HepG2 (cell line): Measurements from ENCODE around the gene MLX.

Source experiments
- CEBPZ ChIP-seq: IDR thresholded peaks from 2 replicates; pipeline ENCODE4 v1.6.1; 2012; ENCODE audit warnings: low read length, improper control_type of control experiment
- CTCF ChIP-seq: sonication (generic); formaldehyde crosslinking; IDR thresholded peaks from 2 replicates; pipeline ENCODE4 v1.5.0; 2020; ENCODE audit warnings: mild to moderate bottlenecking, missing genetic modification reagents, moderate library complexity
- EED ChIP-seq: sonication (generic); formaldehyde crosslinking; IDR thresholded peaks from 2 replicates; pipeline ENCODE4 v1.5.0; 2020; ENCODE audit warnings: mild to moderate bottlenecking, missing genetic modification reagents
- MAF1 ChIP-seq: sonication (generic); formaldehyde crosslinking; IDR thresholded peaks from 2 replicates; pipeline ENCODE4 v1.5.0; 2020; ENCODE audit warnings: missing genetic modification reagents, borderline replicate concordance
- MAZ ChIP-seq, 2 experiments: sonication (generic) in 1 of 2; formaldehyde crosslinking in 1 of 2; IDR thresholded peaks; 2 replicates each; pipeline versions ENCODE4 v1.5.0 to v1.6.1; 2012 to 2020; ENCODE audit warnings: low read depth in 2 of 2, mild to moderate bottlenecking in 2 of 2, borderline replicate concordance in 1 of 2, improper control_type of control experiment in 1 of 2, low read length in 1 of 2, missing genetic modification reagents in 1 of 2, moderate library complexity in 1 of 2
- POLR2A ChIP-seq, 2 experiments: IDR thresholded peaks; 2 replicates each; pipeline ENCODE4 v1.6.1; 2011; ENCODE audit warnings: low read depth in 2 of 2, low read length in 2 of 2, mild to moderate bottlenecking in 1 of 2, moderate library complexity in 1 of 2; ENCODE audit not compliant: insufficient read depth in 1 of 2
- POLR2AphosphoS5 ChIP-seq: IDR thresholded peaks from 2 replicates; pipeline ENCODE4 v1.6.1; 2012; ENCODE audit warnings: low read depth, low read length
- REST ChIP-seq, 2 experiments: IDR thresholded peaks; 2 replicates each; pipeline ENCODE4 v1.6.1; 2011 to 2012; ENCODE audit warnings: low read length in 2 of 2, borderline replicate concordance in 1 of 2, low read depth in 1 of 2, mild to moderate bottlenecking in 1 of 2, moderate library complexity in 1 of 2
- SSRP1 ChIP-seq: IDR thresholded peaks from 2 replicates; pipeline ENCODE4 v1.6.1; 2016; ENCODE audit warnings: control low read depth
- TFDP2 ChIP-seq: sonication (generic); formaldehyde crosslinking; IDR thresholded peaks from 2 replicates; pipeline ENCODE4 v1.4.0; 2020; ENCODE audit warnings: missing genetic modification reagents
- ZFP90 ChIP-seq: sonication (generic); formaldehyde crosslinking; IDR thresholded peaks from 2 replicates; pipeline ENCODE4 v1.8.0; 2022; ENCODE audit warnings: missing genetic modification reagents, mild to moderate bottlenecking, inconsistent platforms, borderline replicate concordance
- ZHX1 ChIP-seq: sonication (generic); formaldehyde crosslinking; IDR thresholded peaks from 2 replicates; pipeline ENCODE4 v1.8.1; 2022; ENCODE audit warnings: low read depth, mild to moderate bottlenecking, missing genetic modification reagents
- ZNF274 ChIP-seq: sonication (generic); formaldehyde crosslinking; IDR thresholded peaks from 2 replicates; pipeline ENCODE4 v1.5.1; 2020; ENCODE audit warnings: mild to moderate bottlenecking, missing genetic modification reagents

- TF ChIP-seq POLR2AphosphoS5, result no peak
- TF ChIP-seq TFDP2, result no peak
- TF ChIP-seq ZHX1 (CRISPR knock-in tag), result no peak
- no peak for TF ChIP-seq ZFP90
- TF ChIP-seq EED, result no peak
- no peak for TF ChIP-seq REST (IDR thresholded peaks at IDR 0.05; ENCODE audit: borderline replicate concordance in 1 of 2, low read depth in 1 of 2, low read length in 2 of 2)
- no peak; a peak in 1 of 4 replicates for TF ChIP-seq POLR2A (IDR thresholded peaks at IDR 0.05; ENCODE audit: insufficient read depth in 1 of 2, low read depth in 2 of 2, low read length in 2 of 2)
- no peak for TF ChIP-seq CEBPZ
- no peak for TF ChIP-seq MAF1 (CRISPR knock-in tag)
- no peak for TF ChIP-seq SSRP1 (CRISPR knock-in tag)
- no peak for TF ChIP-seq CTCF (CRISPR knock-in tag)
- no peak for TF ChIP-seq MAZ (IDR thresholded peaks at IDR 0.05; ENCODE audit: borderline replicate concordance, low read depth, low read length)
- TF ChIP-seq MAZ (CRISPR knock-in tag; IDR thresholded peaks at IDR 0.05; ENCODE audit: low read depth), result no peak
- no peak for TF ChIP-seq ZNF274 (CRISPR knock-in tag)
Measured at GRCh38 chr17:42574463-42574862, 7.6 kb downstream of the MLX start.
